A549 (cell line): ENCODE results near the gene FBXO11. TPM values are rescaled to one million over a fixed set of nuclear protein-coding genes. Genes with fewer than 3 reads are reported as not detected.
"Not testable (repeated sequence)": the region's sequence is repeated elsewhere in the genome, so short reads cannot be mapped to it uniquely, and the experiment has no call there.

ENCODE experiments used
- ATAC-seq, 2 experiments: fragments of 200-7000 bp in 1 of 2; fragments of >200 bp in 1 of 2; cut with Nextera tagmentation in 1 of 2; cut with Tn5 transposase in 1 of 2; 3 replicates each; pipeline versions ENCODE4 v1.8.0 to v1.9.1; 2018 to 2020; ENCODE audit warnings: mild to moderate bottlenecking in 1 of 2, moderate library complexity in 1 of 2
- CTCF ChIA-PET: fragments of 300-600 bp; sonication (Branson Sonifier 250); formaldehyde crosslinking; extraction: SDS; loops from one replicate; lab custom pipeline; 2021; ENCODE audit warnings: antibody characterized with exemption, inconsistent platforms; lab: Yijun Ruan, JAX
- POLR2A ChIA-PET: fragments of 350-600 bp; formaldehyde crosslinking; extraction: SDS; loops from one replicate; lab custom pipeline; 2021; ENCODE audit warnings: antibody characterized with exemption, inconsistent platforms; lab: Yijun Ruan, JAX
- DNase-seq, 2 experiments: peaks; one replicate each; pipeline versions ENCODE4 v3.0.0 to v3.0.0-alpha.2; 2011 to 2016; ENCODE audit warnings: low read depth in 1 of 2, low spot score in 1 of 2
- FAIRE-seq: peaks from 2 replicates; lab custom pipeline; 2011; peaks lifted over from hg19 to GRCh38; lab: Jason Lieb, UNC
- H3K27ac ChIP-seq, 2 experiments: fragments of >200 bp; sonication (Bioruptor Twin); formaldehyde crosslinking; 3 replicates each; pipeline ENCODE4 v1.5.1; 2016 to 2017
- H3K4me1 ChIP-seq: fragments of >200 bp; sonication (Bioruptor Twin); formaldehyde crosslinking; 3 replicates; pipeline ENCODE4 v1.6.1; 2016
- H3K4me2 ChIP-seq: fragments of >200 bp; sonication (Bioruptor Twin); formaldehyde crosslinking; 3 replicates; pipeline ENCODE4 v1.6.1; 2016
- H3K4me3 ChIP-seq: fragments of >200 bp; sonication (Bioruptor Twin); formaldehyde crosslinking; 3 replicates; pipeline ENCODE4 v1.5.1; 2016
- H3K9me3 ChIP-seq: fragments of >200 bp; sonication (Bioruptor Twin); formaldehyde crosslinking; 3 replicates; pipeline ENCODE4 v1.6.1; 2016
- CBX2 ChIP-seq: fragments of 200-600 bp; sonication (generic); IDR thresholded peaks from 2 replicates; pipeline ENCODE4 v1.6.1; 2016; ENCODE audit warnings: low read depth, mild to moderate bottlenecking, borderline replicate concordance
- EHF ChIP-seq: fragments of 250-450 bp; sonication (Bioruptor Pico); IDR thresholded peaks from 2 replicates; pipeline ENCODE4 v1.5.0; 2020; ENCODE audit warnings: mild to moderate bottlenecking
- EHMT2 ChIP-seq: fragments of 200-600 bp; sonication (generic); IDR thresholded peaks from 2 replicates; pipeline ENCODE4 v1.6.1; 2016; ENCODE audit warnings: antibody characterized with exemption, low read depth, mild to moderate bottlenecking, moderate library complexity
- ESRRA ChIP-seq: fragments of 150-350 bp; IDR thresholded peaks from 2 replicates; pipeline ENCODE4 v1.6.1; 2014; ENCODE audit warnings: mild to moderate bottlenecking, low read length, borderline replicate concordance
- FOSB ChIP-seq: fragments of 250-450 bp; sonication (Bioruptor Pico); IDR thresholded peaks from 2 replicates; pipeline ENCODE4 v1.5.0; 2020; ENCODE audit warnings: mild to moderate bottlenecking, moderate library complexity
- HOXA7 ChIP-seq: fragments of 250-450 bp; sonication (Bioruptor Pico); IDR thresholded peaks from 2 replicates; pipeline ENCODE4 v1.5.0; 2020; ENCODE audit warnings: mild to moderate bottlenecking, moderate library complexity
- HOXB13 ChIP-seq: fragments of 250-450 bp; sonication (Bioruptor Pico); IDR thresholded peaks from 2 replicates; pipeline ENCODE4 v1.5.0; 2020; ENCODE audit warnings: low read depth, mild to moderate bottlenecking, moderate library complexity
- KDM5A ChIP-seq: fragments of 200-600 bp; sonication (generic); IDR thresholded peaks from 2 replicates; pipeline ENCODE4 v1.6.1; 2016; ENCODE audit warnings: antibody characterized with exemption, mild to moderate bottlenecking
- MAFK ChIP-seq: fragments of 450-650 bp; IDR thresholded peaks from 2 replicates; pipeline ENCODE4 v1.6.1; 2014; ENCODE audit not compliant: partially characterized antibody
- NFE2L2 ChIP-seq: fragments of 150-350 bp; conservative IDR thresholded peaks from 2 replicates; pipeline ENCODE4 v1.6.1; 2014; ENCODE audit warnings: low read length
- PHF8 ChIP-seq: fragments of 200-600 bp; sonication (generic); IDR thresholded peaks from 2 replicates; pipeline ENCODE4 v1.6.1; 2016; ENCODE audit warnings: low read depth, mild to moderate bottlenecking, antibody characterized with exemption, moderate library complexity, borderline replicate concordance
- RARB ChIP-seq: fragments of 250-450 bp; sonication (Bioruptor Pico); IDR thresholded peaks from 2 replicates; pipeline ENCODE4 v1.8.0; 2021; ENCODE audit warnings: mild to moderate bottlenecking, moderate library complexity
- RNF2 ChIP-seq: fragments of 200-600 bp; sonication (generic); IDR thresholded peaks from 2 replicates; pipeline ENCODE4 v1.6.1; 2016; ENCODE audit warnings: low read depth, mild to moderate bottlenecking, antibody characterized with exemption, moderate library complexity, borderline replicate concordance
- SREBF2 ChIP-seq: fragments of 450-650 bp; IDR thresholded peaks from 2 replicates; pipeline ENCODE4 v1.6.1; 2014; ENCODE audit warnings: mild to moderate bottlenecking, moderate library complexity
- ZFP36 ChIP-seq: fragments of 450-650 bp; IDR thresholded peaks from 2 replicates; pipeline ENCODE4 v1.6.1; 2014; ENCODE audit warnings: borderline replicate concordance; ENCODE audit not compliant: partially characterized antibody
- WGBS: methylation state at CpG from one replicate; pipeline ENCODE4 v1.1.6; 2017; ENCODE audit errors: missing lambda C conversion rate; 5-methylcytosine and 5-hydroxymethylcytosine counted together
- polyA plus RNA-seq, 4 experiments: library from polyadenylated mRNA; depleted of rRNA in 3 of 4; stranded (reverse); fragments of >200 nt; fragmentation: RNase III in 1 of 4; extraction: RNeasy Plus Mini Kit Qiagen cat#74134 plus additional on column Dnase treatment in 1 of 4; gene quantifications; 2 replicates in 3 of 4; 3 replicates in 1 of 4; pipeline ENCODE4 v1.2.3, GENCODE V29; 2011 to 2017
- TF ChIP-seq, protein P1 (sequence below): fragments of 250-450 bp; sonication (Bioruptor Pico); IDR thresholded peaks from 2 replicates; pipeline ENCODE4 v1.5.0; 2020; ENCODE audit warnings: low read depth, mild to moderate bottlenecking, moderate library complexity
- TF ChIP-seq, protein P2 (sequence below): fragments of 450-650 bp; IDR thresholded peaks from 2 replicates; pipeline ENCODE4 v1.6.1; 2014; ENCODE audit warnings: antibody characterized with exemption
- TF ChIP-seq, protein P3 (sequence below): IDR thresholded peaks from 2 replicates; pipeline ENCODE4 v1.6.1; 2012
- TF ChIP-seq, protein P4 (sequence below): fragments of >200 bp; sonication (Bioruptor Twin); formaldehyde crosslinking; IDR thresholded peaks from 3 replicates; pipeline ENCODE4 v1.6.1; 2016
- TF ChIP-seq, protein P5 (sequence below): IDR thresholded peaks from 2 replicates; pipeline ENCODE4 v1.6.1; 2012; ENCODE audit warnings: low read depth, borderline replicate concordance

FBXO11 gene
- polyA plus RNA-seq, 2 of the 4 experiments (the other 2 are of a cell fraction): 51.1 to 61.4 TPM

DNA sequence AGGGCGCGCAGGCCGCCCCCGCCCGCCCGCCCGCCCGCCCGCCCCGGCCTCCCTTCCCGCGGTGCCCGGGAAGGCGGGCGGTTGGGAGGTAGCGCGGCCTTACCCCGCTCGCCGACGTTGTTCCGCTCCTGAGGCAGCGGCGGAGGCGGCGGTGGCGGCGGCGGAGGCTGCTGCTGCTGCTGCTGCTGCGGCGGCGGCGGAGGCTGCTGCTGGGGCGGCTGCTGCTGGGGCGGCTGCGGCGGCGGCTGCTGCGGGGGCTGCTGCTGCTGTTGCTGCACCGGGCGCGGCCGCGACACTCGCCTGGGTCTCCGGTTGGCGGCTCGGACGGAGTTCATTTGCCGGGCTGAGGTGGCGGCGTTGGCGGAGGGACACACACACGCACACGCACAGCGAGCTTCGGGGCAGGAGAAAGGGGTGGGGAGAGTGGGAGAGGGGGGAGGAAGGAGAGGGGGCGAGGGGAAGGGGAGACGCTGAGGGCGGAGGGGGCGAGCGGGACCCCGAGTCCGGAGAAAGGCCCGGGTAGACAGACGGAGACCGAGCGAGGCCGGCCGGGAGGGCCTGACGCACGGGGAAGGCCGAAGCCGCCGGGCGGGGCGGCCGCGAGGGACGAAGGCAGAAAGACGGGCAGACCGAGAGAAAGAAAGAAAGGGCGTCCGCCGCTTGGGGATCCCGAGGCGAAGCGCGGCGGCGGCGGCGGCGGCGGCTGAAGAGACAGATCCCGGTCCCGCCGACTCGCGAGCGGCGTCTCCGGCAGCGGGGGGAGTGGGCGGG is 727 bp downstream of the FBXO11 start:
- ChIA-PET POLR2A (interaction anchor here (0.6 kb wide), 2 partner anchors 65 to 820 kb away, joined by 5 to 6 read pairs; no protein-coding TSS in a partner anchor), CTCF (no interaction called here)
- H3K4me1 ChIP-seq: peaks cover 22% of the 10 kb centered on the region
- H3K27ac ChIP-seq: peak overlapping the region; percentile 98 to 99
- DNase-seq (peak in 1 of 2 experiments; percentile 81), FAIRE-seq (no peak), ATAC-seq (peak; percentile 13 to 54)
- 2% methylated on average over 33 of the region's 105 CpGs for WGBS
- no peaks in the 10 kb centered on the region for H3K9me3 ChIP-seq
- TF ChIP-seq EHF: no peak
- TF ChIP-seq HOXA7 (CRISPR knock-in tag): no peak
- 0 out of 2 replicates have a peak, but pooled peaks have one; percentile 24 for TF ChIP-seq KDM5A
- peak; percentile 87 for TF ChIP-seq PHF8
- TF ChIP-seq, protein P1, sequence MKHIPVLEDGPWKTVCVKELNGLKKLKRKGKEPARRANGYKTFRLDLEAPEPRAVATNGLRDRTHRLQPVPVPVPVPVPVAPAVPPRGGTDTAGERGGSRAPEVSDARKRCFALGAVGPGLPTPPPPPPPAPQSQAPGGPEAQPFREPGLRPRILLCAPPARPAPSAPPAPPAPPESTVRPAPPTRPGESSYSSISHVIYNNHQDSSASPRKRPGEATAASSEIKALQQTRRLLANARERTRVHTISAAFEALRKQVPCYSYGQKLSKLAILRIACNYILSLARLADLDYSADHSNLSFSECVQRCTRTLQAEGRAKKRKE (CRISPR knock-in tag): no peak
- peak overlapping the region; percentile 79 for H3K4me2 ChIP-seq
- peak overlapping the region; percentile 90 for H3K4me3 ChIP-seq

DNA sequence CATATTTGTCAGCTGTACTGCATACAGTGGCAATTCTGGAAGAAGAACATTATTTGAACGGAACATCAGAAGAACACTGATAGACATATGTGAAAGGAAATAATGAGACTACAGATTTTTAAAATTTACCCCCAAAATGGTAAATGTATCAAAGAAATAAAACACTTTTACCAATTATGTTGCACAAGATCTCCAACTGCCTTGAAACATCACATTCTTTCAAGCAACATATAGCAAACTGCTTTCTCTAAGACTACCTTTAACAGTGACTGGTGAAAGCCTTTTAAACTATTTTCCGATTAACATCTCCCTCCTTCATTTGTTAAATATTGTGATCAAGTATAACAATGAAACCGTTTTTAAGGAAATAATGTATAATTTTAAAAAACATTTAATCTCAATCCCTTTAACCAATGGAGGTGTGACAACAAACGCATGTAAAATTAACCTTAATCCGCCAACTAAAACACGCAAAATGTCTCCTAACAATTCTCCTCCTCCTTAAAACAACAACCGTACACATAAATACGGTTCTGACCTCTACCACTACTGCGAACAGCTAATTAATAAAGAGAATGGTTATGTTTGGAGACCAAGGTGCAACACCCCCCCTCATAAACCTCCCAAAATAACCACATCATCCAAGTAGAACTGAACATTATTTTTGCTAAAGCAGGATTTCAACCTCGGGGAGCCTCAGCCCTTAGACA is 2.4 kb downstream of the FBXO11 start:
- ATAC-seq: no peak
- 7% methylated on average over 10 of the region's 10 CpGs for WGBS
- ChIA-PET POLR2A (no interaction called here), CTCF (interaction anchor here (1.3 kb wide), 1 partner anchor 46 kb away, joined by 3 read pairs; no protein-coding TSS in a partner anchor)
- peak; percentile 73 for FAIRE-seq
- Histone ChIP-seq H3K4me1 (peaks cover 27% of the 10 kb centered on the region), H3K9me3 (no peaks in the 10 kb centered on the region), H3K4me2 (peak overlapping the region; percentile 79), H3K4me3 (peak overlapping the region; percentile 90), H3K27ac (peak overlapping the region; percentile 98 to 99)
- TF ChIP-seq, protein P2, sequence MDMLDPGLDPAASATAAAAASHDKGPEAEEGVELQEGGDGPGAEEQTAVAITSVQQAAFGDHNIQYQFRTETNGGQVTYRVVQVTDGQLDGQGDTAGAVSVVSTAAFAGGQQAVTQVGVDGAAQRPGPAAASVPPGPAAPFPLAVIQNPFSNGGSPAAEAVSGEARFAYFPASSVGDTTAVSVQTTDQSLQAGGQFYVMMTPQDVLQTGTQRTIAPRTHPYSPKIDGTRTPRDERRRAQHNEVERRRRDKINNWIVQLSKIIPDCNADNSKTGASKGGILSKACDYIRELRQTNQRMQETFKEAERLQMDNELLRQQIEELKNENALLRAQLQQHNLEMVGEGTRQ: no peak
- TF ChIP-seq, protein P3, sequence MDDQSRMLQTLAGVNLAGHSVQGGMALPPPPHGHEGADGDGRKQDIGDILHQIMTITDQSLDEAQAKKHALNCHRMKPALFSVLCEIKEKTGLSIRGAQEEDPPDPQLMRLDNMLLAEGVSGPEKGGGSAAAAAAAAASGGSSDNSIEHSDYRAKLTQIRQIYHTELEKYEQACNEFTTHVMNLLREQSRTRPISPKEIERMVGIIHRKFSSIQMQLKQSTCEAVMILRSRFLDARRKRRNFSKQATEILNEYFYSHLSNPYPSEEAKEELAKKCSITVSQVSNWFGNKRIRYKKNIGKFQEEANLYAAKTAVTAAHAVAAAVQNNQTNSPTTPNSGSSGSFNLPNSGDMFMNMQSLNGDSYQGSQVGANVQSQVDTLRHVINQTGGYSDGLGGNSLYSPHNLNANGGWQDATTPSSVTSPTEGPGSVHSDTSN: no peak
- TF ChIP-seq, protein P4, sequence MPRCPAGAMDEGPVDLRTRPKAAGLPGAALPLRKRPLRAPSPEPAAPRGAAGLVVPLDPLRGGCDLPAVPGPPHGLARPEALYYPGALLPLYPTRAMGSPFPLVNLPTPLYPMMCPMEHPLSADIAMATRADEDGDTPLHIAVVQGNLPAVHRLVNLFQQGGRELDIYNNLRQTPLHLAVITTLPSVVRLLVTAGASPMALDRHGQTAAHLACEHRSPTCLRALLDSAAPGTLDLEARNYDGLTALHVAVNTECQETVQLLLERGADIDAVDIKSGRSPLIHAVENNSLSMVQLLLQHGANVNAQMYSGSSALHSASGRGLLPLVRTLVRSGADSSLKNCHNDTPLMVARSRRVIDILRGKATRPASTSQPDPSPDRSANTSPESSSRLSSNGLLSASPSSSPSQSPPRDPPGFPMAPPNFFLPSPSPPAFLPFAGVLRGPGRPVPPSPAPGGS: no peak
- TF ChIP-seq EHMT2 (no peak), ZFP36 (no peak), FOSB (CRISPR knock-in tag) (no peak), CBX2 (no peak), HOXB13 (CRISPR knock-in tag) (no peak), NFE2L2 (no peak), MAFK (no peak), RARB (no peak), RNF2 (no peak), ESRRA (no peak), EHF (no peak), SREBF2 (no peak)
- TF ChIP-seq, protein P5, sequence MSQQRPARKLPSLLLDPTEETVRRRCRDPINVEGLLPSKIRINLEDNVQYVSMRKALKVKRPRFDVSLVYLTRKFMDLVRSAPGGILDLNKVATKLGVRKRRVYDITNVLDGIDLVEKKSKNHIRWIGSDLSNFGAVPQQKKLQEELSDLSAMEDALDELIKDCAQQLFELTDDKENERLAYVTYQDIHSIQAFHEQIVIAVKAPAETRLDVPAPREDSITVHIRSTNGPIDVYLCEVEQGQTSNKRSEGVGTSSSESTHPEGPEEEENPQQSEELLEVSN: no peak
- DNase-seq: no peak

DNA sequence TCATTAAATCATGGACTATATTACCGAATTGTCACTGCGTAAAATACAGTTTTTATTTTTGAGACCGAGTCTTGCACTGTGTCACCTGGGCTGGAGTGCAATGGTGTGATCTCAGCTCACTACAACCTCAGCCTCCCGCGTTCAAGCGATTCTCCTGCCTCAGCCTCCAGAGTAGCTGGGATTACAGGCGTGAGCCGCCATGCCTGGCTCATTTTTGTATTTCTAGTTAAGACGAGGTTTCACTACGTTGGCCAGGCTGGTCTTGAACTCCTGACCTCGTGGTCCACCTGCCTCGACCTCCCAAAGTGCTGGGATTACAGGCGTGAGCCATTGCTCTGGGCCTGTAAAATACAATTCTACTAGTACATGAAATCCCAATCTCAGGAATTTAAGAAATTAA is 4.4 kb downstream of the FBXO11 start:
- FAIRE-seq, H3K27ac ChIP-seq, H3K4me3 ChIP-seq, DNase-seq, POLR2A ChIA-PET, ATAC-seq, H3K9me3 ChIP-seq: not testable (repeated sequence)
- peaks cover 24% of the 10 kb centered on the region; the same call in 2 of the 3 replicates for H3K4me1 ChIP-seq
- peak overlapping the region; percentile 79; the same call in 1 of the 3 replicates for H3K4me2 ChIP-seq
- WGBS: 93% methylated on average over 13 of the region's 13 CpGs
- CTCF ChIA-PET: interaction anchor here (0.8 to 1.3 kb wide), 7 partner anchors 10 to 205 kb away, joined by 3 to 5 read pairs (median 3); no protein-coding TSS in a partner anchor
